ENCODE data around the gene ZMAT1. TPM values are rescaled to one million over a fixed set of nuclear protein-coding genes. Genes with fewer than 3 reads are reported as not detected.

The ZMAT1 gene
- polyA plus RNA-seq, 1 donor (not counting 4 experiments of a cell fraction or from before 2014, with no cell fraction given) = 0.04 TPM

DNA sequence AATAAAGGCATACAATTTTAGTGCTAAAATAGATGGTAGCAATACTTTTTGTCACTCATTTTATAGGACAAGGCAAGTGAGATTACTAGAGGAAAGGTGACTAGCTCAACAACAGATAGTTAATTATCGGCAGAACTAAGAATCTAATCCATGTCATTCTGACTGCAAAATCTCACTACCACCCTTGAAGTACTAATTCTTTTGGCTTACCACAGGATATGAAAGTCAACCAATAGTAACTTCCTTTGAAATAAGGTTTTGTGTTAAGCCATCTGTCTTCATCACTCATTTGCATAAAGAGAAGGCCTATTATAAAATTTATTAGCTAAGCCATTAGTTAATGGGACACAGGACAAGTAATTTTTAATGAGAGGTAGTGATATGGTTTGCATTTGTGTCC is 25.3 kb upstream of the ZMAT1 start:
- TF ChIP-seq EZH2 (IDR thresholded peaks at IDR 0.05; ENCODE audit: low read length) = no peak
- TF ChIP-seq, protein P1, sequence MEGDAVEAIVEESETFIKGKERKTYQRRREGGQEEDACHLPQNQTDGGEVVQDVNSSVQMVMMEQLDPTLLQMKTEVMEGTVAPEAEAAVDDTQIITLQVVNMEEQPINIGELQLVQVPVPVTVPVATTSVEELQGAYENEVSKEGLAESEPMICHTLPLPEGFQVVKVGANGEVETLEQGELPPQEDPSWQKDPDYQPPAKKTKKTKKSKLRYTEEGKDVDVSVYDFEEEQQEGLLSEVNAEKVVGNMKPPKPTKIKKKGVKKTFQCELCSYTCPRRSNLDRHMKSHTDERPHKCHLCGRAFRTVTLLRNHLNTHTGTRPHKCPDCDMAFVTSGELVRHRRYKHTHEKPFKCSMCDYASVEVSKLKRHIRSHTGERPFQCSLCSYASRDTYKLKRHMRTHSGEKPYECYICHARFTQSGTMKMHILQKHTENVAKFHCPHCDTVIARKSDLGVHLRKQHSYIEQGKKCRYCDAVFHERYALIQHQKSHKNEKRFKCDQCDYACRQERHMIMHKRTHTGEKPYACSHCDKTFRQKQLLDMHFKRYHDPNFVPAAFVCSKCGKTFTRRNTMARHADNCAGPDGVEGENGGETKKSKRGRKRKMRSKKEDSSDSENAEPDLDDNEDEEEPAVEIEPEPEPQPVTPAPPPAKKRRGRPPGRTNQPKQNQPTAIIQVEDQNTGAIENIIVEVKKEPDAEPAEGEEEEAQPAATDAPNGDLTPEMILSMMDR (optimal IDR thresholded peaks at IDR 0.05 in 1 of 3, IDR thresholded peaks at IDR 0.05 in 1 of 3, conservative IDR thresholded peaks at IDR 0.05 in 1 of 3; ENCODE audit: extremely low read depth in 1 of 3, insufficient read depth in 2 of 3, low read length in 3 of 3) = no peak
- dilution Hi-C loops (cut with MboI; ENCODE audit: extremely low pct_ligation_motif_present, low sequenced_read_pairs) = no loop called here
- Histone ChIP-seq H2AFZ (ENCODE audit: control insufficient read depth, low read length) (no peak overlapping the region), H3K4me1 (ENCODE audit: control insufficient read depth, extremely low read depth, insufficient read depth, low read length) (no peaks in the 10 kb centered on the region), H3K27ac (ENCODE audit: control insufficient read depth, insufficient read depth, low read length) (no peak overlapping the region), H3K27me3 (ENCODE audit: control insufficient read depth, extremely low read depth, insufficient read depth, low read length) (no peaks in the 10 kb centered on the region), H4K20me1 (ENCODE audit: control insufficient read depth, extremely low read depth, insufficient read depth, low read length) (no peaks in the 10 kb centered on the region), H3K9me1 (ENCODE audit: control insufficient read depth, extremely low read depth, insufficient read depth, low read length) (no peaks in the 10 kb centered on the region), H3K36me3 (ENCODE audit: control insufficient read depth in 2 of 2, extremely low read depth in 1 of 2, insufficient read depth in 2 of 2, low read length in 2 of 2) (no peaks in the 10 kb centered on the region), H3K4me3 (ENCODE audit: control insufficient read depth in 2 of 3, extremely low read depth in 1 of 3, insufficient read depth in 2 of 3, low read depth in 1 of 3, low read length in 3 of 3) (no peak overlapping the region), H3K4me2 (ENCODE audit: control insufficient read depth, extremely low read depth, insufficient read depth, low read depth, low read length) (no peak overlapping the region), H3K9me3 (ENCODE audit: control insufficient read depth, low read depth, low read length) (no peaks in the 10 kb centered on the region), H3K79me2 (ENCODE audit: control insufficient read depth, insufficient read depth, low read length) (no peaks in the 10 kb centered on the region), H3K9ac (ENCODE audit: control insufficient read depth, extremely low read depth, insufficient read depth, low read length) (no peak overlapping the region)
- DNase-seq (ENCODE audit: low read depth, low spot score) = no peak
- no peak for FAIRE-seq

DNA sequence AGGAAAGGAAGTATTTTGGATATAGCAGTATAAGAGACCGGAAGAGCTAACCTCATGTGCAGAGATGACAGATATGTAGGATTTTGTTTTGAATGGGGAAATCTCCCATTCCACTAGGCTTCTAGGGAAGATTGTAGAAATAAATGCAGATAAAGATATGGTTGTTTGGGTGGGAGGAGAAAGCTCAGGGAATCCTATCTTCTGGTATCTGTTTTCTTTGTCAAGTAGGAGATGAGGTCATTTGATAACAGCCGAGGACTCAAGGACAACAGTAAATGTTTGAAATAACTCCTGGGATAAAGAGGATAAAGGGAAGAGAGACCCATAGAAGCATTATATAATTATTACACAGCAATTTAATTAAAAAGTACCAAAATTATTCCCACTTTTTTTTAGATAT is 24.7 kb upstream of the ZMAT1 start:
- Histone ChIP-seq H3K4me3 (ENCODE audit: control insufficient read depth in 2 of 3, extremely low read depth in 1 of 3, insufficient read depth in 2 of 3, low read depth in 1 of 3, low read length in 3 of 3) (no peak overlapping the region), H3K27ac (ENCODE audit: control insufficient read depth, insufficient read depth, low read length) (no peak overlapping the region), H3K9ac (ENCODE audit: control insufficient read depth, extremely low read depth, insufficient read depth, low read length) (no peak overlapping the region), H3K79me2 (ENCODE audit: control insufficient read depth, insufficient read depth, low read length) (no peaks in the 10 kb centered on the region), H4K20me1 (ENCODE audit: control insufficient read depth, extremely low read depth, insufficient read depth, low read length) (no peaks in the 10 kb centered on the region), H2AFZ (ENCODE audit: control insufficient read depth, low read length) (no peak overlapping the region), H3K27me3 (ENCODE audit: control insufficient read depth, extremely low read depth, insufficient read depth, low read length) (no peaks in the 10 kb centered on the region), H3K4me1 (ENCODE audit: control insufficient read depth, extremely low read depth, insufficient read depth, low read length) (no peaks in the 10 kb centered on the region), H3K4me2 (ENCODE audit: control insufficient read depth, extremely low read depth, insufficient read depth, low read depth, low read length) (no peak overlapping the region), H3K9me3 (ENCODE audit: control insufficient read depth, low read depth, low read length) (no peaks in the 10 kb centered on the region), H3K9me1 (ENCODE audit: control insufficient read depth, extremely low read depth, insufficient read depth, low read length) (no peaks in the 10 kb centered on the region), H3K36me3 (ENCODE audit: control insufficient read depth in 2 of 2, extremely low read depth in 1 of 2, insufficient read depth in 2 of 2, low read length in 2 of 2) (no peaks in the 10 kb centered on the region)
- TF ChIP-seq, protein P1 (optimal IDR thresholded peaks at IDR 0.05 in 1 of 3, IDR thresholded peaks at IDR 0.05 in 1 of 3, conservative IDR thresholded peaks at IDR 0.05 in 1 of 3; ENCODE audit: extremely low read depth in 1 of 3, insufficient read depth in 2 of 3, low read length in 3 of 3) = no peak
- no peak for TF ChIP-seq EZH2 (IDR thresholded peaks at IDR 0.05; ENCODE audit: low read length)
- no peak for FAIRE-seq
- dilution Hi-C loops (cut with MboI; ENCODE audit: extremely low pct_ligation_motif_present, low sequenced_read_pairs) = no loop called here
- no peak for DNase-seq (ENCODE audit: low read depth, low spot score)
